Natural killer cell treated with Interleukin-12 subunit alpha and Interleukin-12 subunit beta and Interleukin-15 and Interleukin-18, amount 100 ng/mL, for 72 hours (primary cell): Measurements from ENCODE around the gene ELMOD3. TPM values are rescaled to one million over a fixed set of nuclear protein-coding genes. Genes with fewer than 3 reads are reported as not detected.
"Not testable (repeated sequence)": the region's sequence is repeated elsewhere in the genome, so short reads cannot be mapped to it uniquely, and the experiment has no call there.

Source experiments
- ATAC-seq, 2 donors: fragments of 150-1000 bp; cut with Tn5 transposase in 1 of 2; sonication (Bioruptor Pico), chemical (Tn5 transposase) in 1 of 2; 2 replicates each; pipeline ENCODE4 v1.10.0; 2021
- DNase-seq: peaks from one replicate; pipeline ENCODE4 v3.0.0; 2022; ENCODE audit warnings: low spot score
- H3K27ac Mint-ChIP-seq, 2 donors: 1 replicate in 1 of 2; 2 replicates in 1 of 2; pipeline ENCODE4 v1.8.0; 2022; ENCODE audit warnings: mixed read lengths in 2 of 2, mild to moderate bottlenecking in 1 of 2, moderate library complexity in 1 of 2
- H3K27me3 Mint-ChIP-seq, 2 donors: 1 replicate in 1 of 2; 2 replicates in 1 of 2; pipeline ENCODE4 v1.8.0; 2022; ENCODE audit warnings: mixed read lengths in 2 of 2
- H3K36me3 Mint-ChIP-seq: one replicate; pipeline ENCODE4 v1.8.0; 2022; ENCODE audit warnings: mixed read lengths
- H3K4me1 Mint-ChIP-seq, 2 donors: 1 replicate in 1 of 2; 2 replicates in 1 of 2; pipeline ENCODE4 v1.8.0; 2022; ENCODE audit warnings: low read depth in 2 of 2, mixed read lengths in 2 of 2, mild to moderate bottlenecking in 1 of 2
- H3K4me3 Mint-ChIP-seq: one replicate; pipeline ENCODE4 v1.8.0; 2022; ENCODE audit warnings: mixed read lengths
- H3K9me3 Mint-ChIP-seq: 2 replicates; pipeline ENCODE4 v1.8.0; 2022; ENCODE audit warnings: mixed read lengths
- total RNA-seq, 2 donors: library from RNA; stranded (reverse); gene quantifications; one replicate each; pipeline ENCODE4 v1.2.3, GENCODE V29; 2022

ELMOD3 gene
- total RNA-seq, 2 donors from 2014 or later, result 19.8 to 19.9 TPM

GRCh38 chr2:85323988-85324367 lies 30.6 kb upstream of the ELMOD3 start:
- Mint-ChIP-seq H3K27ac (peak overlapping the region; percentile 37 to 99), H3K4me1 (peaks cover 56 to 78% of the 10 kb centered on the region in 2 donors), H3K4me3 (peak overlapping the region; percentile 98), H3K36me3 (peaks cover 74% of the 10 kb centered on the region)
- DNase-seq, result peak; percentile 2
- H3K9me3 Mint-ChIP-seq, ATAC-seq, H3K27me3 Mint-ChIP-seq: not testable (repeated sequence)

DNA sequence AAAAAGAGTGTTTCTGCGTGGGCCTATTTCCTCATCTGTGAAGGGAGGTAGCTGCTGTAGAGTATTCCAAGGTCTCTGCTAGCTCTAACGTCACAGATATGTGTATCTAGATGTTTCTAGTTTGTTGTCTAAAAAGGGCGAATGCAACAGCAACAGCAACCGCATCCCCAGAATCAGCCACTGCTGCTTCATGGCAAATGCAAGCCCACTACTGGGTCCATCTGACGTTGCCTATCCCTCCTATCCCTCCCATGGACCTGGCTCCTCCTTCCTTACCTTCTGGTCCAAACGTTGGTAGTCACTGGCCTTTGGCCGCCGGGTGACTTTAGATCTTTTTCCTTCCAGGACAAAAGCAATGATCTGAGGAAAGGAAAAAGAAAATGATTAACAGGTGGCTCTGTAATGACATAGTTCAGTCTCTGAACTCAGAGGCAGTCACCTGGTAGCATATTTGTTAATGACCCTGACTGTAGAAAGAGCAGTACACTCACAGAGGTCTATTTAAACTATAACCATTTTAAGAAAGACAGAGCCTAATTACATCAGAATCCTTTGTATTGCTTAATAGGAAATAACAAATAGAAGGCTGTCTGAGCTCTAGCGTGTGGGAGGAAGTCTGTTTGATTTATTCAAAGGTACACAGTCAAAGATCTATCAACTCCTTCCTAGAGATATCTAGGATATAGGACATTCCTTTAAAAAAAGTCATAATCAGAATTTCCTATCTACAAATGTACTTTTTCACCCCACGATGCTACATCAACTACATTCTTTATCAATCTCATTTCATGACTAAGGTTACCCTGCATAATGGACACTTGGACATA lies 29.7 kb upstream of the ELMOD3 start:
- Mint-ChIP-seq H3K36me3 (peaks cover 69% of the 10 kb centered on the region), H3K4me1 (peaks cover 50 to 71% of the 10 kb centered on the region in 2 donors), H3K4me3 (peak overlapping the region; percentile 98), H3K9me3 (no peaks in the 10 kb centered on the region), H3K27me3 (no peaks in the 10 kb centered on the region), H3K27ac (peak overlapping the region; percentile 98 to 99)
- ATAC-seq, result no peak
- peak; percentile 28 for DNase-seq

GRCh38 chr2:85325466-85325811 lies 29.1 kb upstream of the ELMOD3 start:
- ATAC-seq (no peak), DNase-seq (peak; percentile 18)
- Mint-ChIP-seq H3K4me1 (peaks cover 44 to 66% of the 10 kb centered on the region in 2 donors), H3K4me3 (peak overlapping the region; percentile 98), H3K27ac (peak overlapping the region; percentile 98 to 99), H3K9me3 (no peaks in the 10 kb centered on the region), H3K36me3 (peaks cover 63% of the 10 kb centered on the region), H3K27me3 (no peaks in the 10 kb centered on the region)

- H3K4me3 Mint-ChIP-seq, result peak overlapping the region; percentile 98
- no peaks in the 10 kb centered on the region for H3K27me3 Mint-ChIP-seq
- H3K9me3 Mint-ChIP-seq, result no peaks in the 10 kb centered on the region
- H3K36me3 Mint-ChIP-seq, result peaks cover 51% of the 10 kb centered on the region
- DNase-seq (peak; percentile 76), ATAC-seq (peak; percentile 9 to 45)
- peaks cover 37 to 64% of the 10 kb centered on the region in 2 donors for H3K4me1 Mint-ChIP-seq
- H3K27ac Mint-ChIP-seq, result peak overlapping the region; percentile 98 to 99
Observed at GRCh38 chr2:85326406-85327159, 28.0 kb upstream of the ELMOD3 start.

DNA sequence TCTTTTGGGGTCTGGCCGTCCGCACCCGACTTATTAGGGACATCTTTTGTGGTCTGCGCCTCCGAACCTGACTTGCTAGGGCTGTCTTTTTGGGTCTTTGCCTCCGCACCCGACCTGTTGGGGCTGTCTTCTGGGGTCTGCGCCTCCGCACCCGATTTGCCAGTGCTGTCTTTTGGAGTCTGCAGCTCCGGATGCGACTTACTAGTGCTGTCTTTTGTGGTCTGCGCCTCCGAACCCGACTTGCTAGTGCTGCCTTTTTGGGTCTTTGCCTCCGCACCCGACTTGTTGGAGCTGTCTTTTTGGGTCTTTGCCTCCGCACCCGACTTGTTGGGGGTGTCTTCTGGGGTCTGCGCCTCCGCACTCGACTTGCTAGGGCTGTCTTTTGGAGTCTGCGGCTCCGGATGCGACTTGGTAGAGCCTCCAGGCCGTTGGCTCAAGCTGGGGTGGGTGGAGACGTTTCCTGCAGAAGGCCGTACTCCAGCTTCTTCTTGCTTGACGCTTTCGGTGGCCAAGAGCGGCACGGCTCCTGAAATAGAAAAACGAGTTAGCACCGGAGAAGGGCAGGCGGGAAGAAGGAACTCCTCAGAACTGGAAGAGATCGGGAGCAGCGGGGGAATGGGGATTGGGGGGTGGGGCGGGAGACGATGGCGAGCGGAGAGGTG lies 27.3 kb upstream of the ELMOD3 start:
- Mint-ChIP-seq H3K4me3 (peak overlapping the region; percentile 98), H3K4me1 (peaks cover 35 to 57% of the 10 kb centered on the region in 2 donors)

DNA sequence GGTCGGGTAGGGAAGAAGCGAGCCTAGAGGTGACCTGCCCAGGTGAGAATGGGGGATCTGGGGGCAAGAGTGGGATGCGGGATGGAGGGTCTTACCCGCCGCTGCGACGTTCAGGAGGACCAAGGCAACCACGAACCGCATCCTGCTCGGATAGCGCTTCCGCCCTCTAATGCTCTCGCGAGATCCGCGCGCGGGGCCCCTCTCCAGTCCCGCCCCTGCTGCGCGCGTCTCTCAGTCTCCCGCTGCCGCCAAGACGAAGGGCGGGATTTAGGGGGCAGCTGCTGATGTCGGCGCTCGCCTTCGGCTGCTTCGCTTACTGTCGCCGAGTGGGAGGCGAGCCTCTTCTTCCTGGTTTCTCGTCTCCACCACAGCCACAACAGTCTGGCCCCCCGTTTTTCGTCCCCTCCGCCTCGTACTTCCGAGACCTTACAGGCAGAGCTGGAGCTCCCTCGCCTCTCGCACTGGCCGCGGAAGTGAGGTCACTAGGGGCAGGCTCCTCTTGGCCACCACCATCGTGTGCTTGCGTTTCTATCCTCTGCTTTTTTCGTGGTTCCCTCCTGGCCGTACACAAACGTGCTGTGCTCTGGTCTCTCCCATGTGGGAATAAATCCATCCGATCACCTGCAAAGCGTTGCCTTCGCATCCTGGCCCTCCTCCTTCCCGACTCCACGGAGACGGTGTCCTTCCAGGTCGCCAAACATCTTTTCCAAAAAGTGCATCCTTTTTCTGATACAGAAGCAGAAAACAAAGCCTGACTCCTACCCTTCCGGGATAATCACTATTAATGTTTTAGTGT lies 26.5 kb upstream of the ELMOD3 start, which contains the start of gene TGOLN2:
TSS of gene TGOLN2 (minus strand) at position 168 of the 796 bp plus-strand sequence. CDS start at position 141, 27 bp downstream.
- DNase-seq (peak; percentile 97), ATAC-seq (peak; percentile 94 to 98)
- Mint-ChIP-seq H3K27ac (peak within 1 kb of the TSS; percentile 98 to 99), H3K4me3 (peak within 1 kb of the TSS; percentile 98), H3K4me1 (peaks cover 28 to 49% of the 10 kb centered on the region in 2 donors), H3K9me3 (no peaks in the 10 kb centered on the region), H3K36me3 (peaks cover 38% of the 10 kb centered on the region), H3K27me3 (no peaks in the 10 kb centered on the region)

More for the DNA sequence above, 27.3 kb upstream of the ELMOD3 start:
- Mint-ChIP-seq H3K36me3 (peaks cover 45% of the 10 kb centered on the region), H3K27ac (peak overlapping the region; percentile 98 to 99), H3K9me3 (no peaks in the 10 kb centered on the region), H3K27me3 (no peaks in the 10 kb centered on the region)
- DNase-seq (peak; percentile 71), ATAC-seq (peak; percentile 52 to 66)

GRCh38 chr2:85329181-85329651 lies 25.4 kb upstream of the ELMOD3 start:
- no peak for ATAC-seq
- Mint-ChIP-seq H3K4me1 (peaks cover 22 to 40% of the 10 kb centered on the region in 2 donors), H3K27ac (peak overlapping the region; percentile 98 to 99), H3K27me3 (no peaks in the 10 kb centered on the region), H3K36me3 (peaks cover 30% of the 10 kb centered on the region), H3K9me3 (no peaks in the 10 kb centered on the region), H3K4me3 (no peak overlapping the region)
- no peak for DNase-seq

- peak overlapping the region in 1 of 2 donors; percentile 99 for H3K27ac Mint-ChIP-seq
- H3K36me3 Mint-ChIP-seq, result peaks cover 28% of the 10 kb centered on the region
- peaks cover 21 to 38% of the 10 kb centered on the region in 2 donors for H3K4me1 Mint-ChIP-seq
Observed at GRCh38 chr2:85329701-85330100, 24.9 kb upstream of the ELMOD3 start.

DNA sequence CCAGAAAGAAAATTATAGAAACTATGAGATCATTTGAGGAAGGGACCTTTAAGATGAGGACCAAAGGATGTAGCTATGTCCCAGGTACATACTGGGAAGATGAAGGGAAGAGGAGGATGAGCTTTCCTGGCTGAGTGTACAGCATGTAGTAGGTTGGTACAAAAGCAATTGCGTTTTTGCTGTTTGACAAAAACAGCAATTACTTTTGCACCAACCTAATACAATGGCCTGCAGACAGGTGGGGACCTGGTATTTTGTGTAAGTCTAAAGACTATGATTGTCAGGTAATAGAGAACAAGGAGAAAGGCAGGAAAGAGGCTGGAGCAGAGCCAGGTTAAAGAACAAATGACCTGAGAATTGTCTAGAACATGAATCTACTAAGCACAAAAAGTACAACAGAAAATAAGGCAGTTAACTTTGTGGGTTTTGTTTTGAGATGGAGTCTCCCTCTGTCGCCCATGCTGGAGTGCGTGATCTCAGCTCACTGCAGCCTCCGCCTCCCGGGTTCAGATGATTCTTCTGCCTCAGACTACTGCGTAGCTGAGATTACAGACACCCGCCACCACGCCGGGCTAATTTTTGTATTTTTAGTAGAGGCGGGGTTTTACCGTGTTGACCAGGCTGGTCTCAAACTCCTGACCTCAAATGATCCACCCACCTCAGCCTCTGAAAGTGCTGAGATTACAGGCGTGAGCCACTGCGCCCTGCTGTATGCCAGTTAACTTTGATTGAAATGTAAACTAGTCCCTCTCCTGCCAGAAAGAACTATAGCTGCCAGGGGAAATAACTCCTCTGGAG lies 23.5 kb upstream of the ELMOD3 start:
- H3K27me3 Mint-ChIP-seq, result no peaks in the 10 kb centered on the region
- ATAC-seq (no peak), DNase-seq (no peak)
- peak overlapping the region; percentile 36 for H3K4me3 Mint-ChIP-seq
- no peaks in the 10 kb centered on the region for H3K9me3 Mint-ChIP-seq
- peaks cover 16% of the 10 kb centered on the region for H3K36me3 Mint-ChIP-seq
- no peak overlapping the region for H3K27ac Mint-ChIP-seq
- peaks cover 11 to 26% of the 10 kb centered on the region in 2 donors for H3K4me1 Mint-ChIP-seq

More at GRCh38 chr2:85329701-85330100, 24.9 kb upstream of the ELMOD3 start:
- DNase-seq, H3K4me3 Mint-ChIP-seq, ATAC-seq, H3K27me3 Mint-ChIP-seq, H3K9me3 Mint-ChIP-seq: not testable (repeated sequence)

DNA sequence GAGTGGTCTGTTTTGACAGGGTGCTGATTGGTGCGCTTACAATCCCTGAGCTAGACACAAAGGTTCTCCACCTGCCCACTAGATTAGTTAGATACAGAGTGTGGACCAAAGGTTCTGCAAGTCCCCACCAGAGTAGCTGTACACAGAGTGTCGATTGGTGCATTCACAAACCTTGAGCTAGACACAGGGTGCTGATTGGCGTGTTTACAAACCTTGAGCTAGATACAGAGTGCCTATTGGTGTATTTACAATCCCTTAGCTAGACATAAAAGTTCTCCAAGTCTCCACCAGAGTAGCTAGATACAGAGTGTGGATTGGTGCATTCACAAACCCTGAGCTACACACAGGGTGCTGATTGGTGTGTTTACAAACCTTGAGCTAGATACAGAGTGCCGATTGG lies 20.7 kb upstream of the ELMOD3 start:
- ATAC-seq, H3K27ac Mint-ChIP-seq, H3K27me3 Mint-ChIP-seq, DNase-seq, H3K36me3 Mint-ChIP-seq, H3K4me3 Mint-ChIP-seq, H3K9me3 Mint-ChIP-seq: not testable (repeated sequence)
- peaks cover 4 to 11% of the 10 kb centered on the region in 2 donors for H3K4me1 Mint-ChIP-seq

- no peaks in the 10 kb centered on the region for H3K9me3 Mint-ChIP-seq
- H3K27ac Mint-ChIP-seq, result no peak overlapping the region
- H3K4me3 Mint-ChIP-seq, result no peak overlapping the region
- H3K27me3 Mint-ChIP-seq, result no peaks in the 10 kb centered on the region
- DNase-seq (no peak), ATAC-seq (no peak)
- H3K36me3 Mint-ChIP-seq, result no peaks in the 10 kb centered on the region
- H3K4me1 Mint-ChIP-seq, result peaks cover 4 to 10% of the 10 kb centered on the region in 2 donors
Observed at GRCh38 chr2:85334928-85335327, 19.6 kb upstream of the ELMOD3 start.
